K562 (cell line): ENCODE measurements around the gene HS3ST2. TPM values are rescaled to one million over a fixed set of nuclear protein-coding genes. Genes with fewer than 3 reads are reported as not detected.

Experiments used
- ATAC-seq: fragments of 200-7000 bp; cut with Tn5 transposase; 3 replicates; pipeline ENCODE4 v1.9.1; 2020; ENCODE audit warnings: moderate library complexity
- BruUV-seq: library from RNA; stranded (reverse); fragments of 400-500 nt; replicated peaks from 2 replicates; lab custom pipeline; 2021; lab: Mats Ljungman, UMichigan
- CTCF ChIA-PET: fragments of 300-600 bp; formaldehyde crosslinking; extraction: SDS; loops from one replicate; lab custom pipeline; 2021; ENCODE audit warnings: low intra/inter-chr PET ratio; lab: Yijun Ruan, JAX
- POLR2A ChIA-PET: fragments of 300-600, 350-650 bp; sonication (Branson Sonifier 250); formaldehyde crosslinking; extraction: SDS; loops from one replicate; lab custom pipeline; 2021; ENCODE audit warnings: antibody characterized with exemption, inconsistent platforms; lab: Yijun Ruan, JAX
- DNase-seq, 4 experiments: peaks; one replicate each; pipeline versions ENCODE4 v3.0.0 to v3.0.0-alpha.2; 2011 to 2018; ENCODE audit warnings: low spot score in 3 of 4, mixed read lengths in 3 of 4; ENCODE audit errors: extremely low read depth in 1 of 4
- FAIRE-seq: peaks from 2 replicates; lab custom pipeline; 2011; peaks lifted over from hg19 to GRCh38; lab: Jason Lieb, UNC
- H2AFZ ChIP-seq: 2 replicates; pipeline ENCODE4 v1.6.0; 2011; ENCODE audit warnings: low read depth, low read length, control low read depth, inconsistent platforms
- H3K27ac ChIP-seq: fragments of 200-600 bp; 3 replicates; pipeline ENCODE4 v1.8.0; 2011; ENCODE audit warnings: low read depth, mild to moderate bottlenecking, control low read depth, inconsistent platforms, low read length, moderate library complexity, mixed read lengths; ENCODE audit errors: extremely low read depth
- H3K27me3 ChIP-seq, 2 experiments: fragments of 300-600 bp in 1 of 2; 2 replicates in 1 of 2; 3 replicates in 1 of 2; pipeline versions ENCODE4 v1.6.0 to v1.8.0; 2011; ENCODE audit warnings: inconsistent platforms in 2 of 2, low read length in 2 of 2, mild to moderate bottlenecking in 1 of 2, mixed read lengths in 1 of 2, moderate library complexity in 1 of 2; ENCODE audit not compliant: control insufficient read depth in 2 of 2, insufficient read depth in 2 of 2
- H3K36me3 ChIP-seq: fragments of 300-600 bp; 3 replicates; pipeline ENCODE4 v1.8.0; 2011; ENCODE audit warnings: mild to moderate bottlenecking, low read length, inconsistent platforms; ENCODE audit not compliant: control insufficient read depth, insufficient read depth
- H3K4me1 ChIP-seq, 2 experiments: fragments of 200-600 bp in 1 of 2; replicated peaks in 1 of 2; 2 replicates in 1 of 2; 3 replicates in 1 of 2; pipeline versions ENCODE4 v1.5.1 to v1.8.0; 2011; ENCODE audit warnings: inconsistent platforms in 2 of 2, low read length in 2 of 2, mild to moderate bottlenecking in 1 of 2, mixed read lengths in 1 of 2, moderate library complexity in 1 of 2; ENCODE audit not compliant: control insufficient read depth in 2 of 2, insufficient read depth in 2 of 2
- H3K4me2 ChIP-seq: 2 replicates; pipeline ENCODE4 v1.6.1; 2011; ENCODE audit warnings: low read length, control low read depth, inconsistent platforms, mixed read lengths; ENCODE audit not compliant: insufficient read depth
- H3K4me3 ChIP-seq: fragments of 200-600 bp; sonication (generic), shearing (Covaris generic); 2 replicates; pipeline ENCODE4 v1.5.1; 2016; ENCODE audit warnings: control low read depth, inconsistent platforms
- H3K79me2 ChIP-seq: fragments of 200-600 bp; 3 replicates; pipeline ENCODE4 v1.8.0; 2011; ENCODE audit warnings: low read length, inconsistent platforms; ENCODE audit not compliant: control insufficient read depth, insufficient read depth
- H3K9ac ChIP-seq, 2 experiments: 2 replicates each; pipeline versions ENCODE4 v1.6.0 to v1.6.1; 2011; ENCODE audit warnings: low read depth in 2 of 2, low read length in 2 of 2, control low read depth in 1 of 2, inconsistent platforms in 1 of 2, mild to moderate bottlenecking in 1 of 2, mixed read lengths in 1 of 2; ENCODE audit not compliant: insufficient read depth in 1 of 2
- H3K9me1 ChIP-seq: one replicate; pipeline ENCODE4 v1.6.0; 2011; ENCODE audit warnings: inconsistent platforms, mild to moderate bottlenecking, low read length, moderate library complexity; ENCODE audit not compliant: control insufficient read depth, insufficient read depth
- H3K9me3 ChIP-seq: replicated peaks from 2 replicates; pipeline ENCODE4 v1.5.1; 2011; ENCODE audit warnings: low read depth, low read length, inconsistent platforms; ENCODE audit not compliant: control insufficient read depth, insufficient read depth
- H4K20me1 ChIP-seq: replicated peaks from 2 replicates; pipeline ENCODE4 v1.6.1; 2011; ENCODE audit warnings: low read length, inconsistent platforms, mixed read lengths; ENCODE audit not compliant: control insufficient read depth, insufficient read depth
- ARID2 ChIP-seq: fragments of 450-650 bp; IDR thresholded peaks from 2 replicates; pipeline ENCODE4 v1.6.1; 2017; ENCODE audit warnings: antibody characterized with exemption, mild to moderate bottlenecking
- ETV5 ChIP-seq: sonication (generic); formaldehyde crosslinking; IDR thresholded peaks from 2 replicates; pipeline ENCODE4 v1.4.0; 2020; ENCODE audit warnings: low read depth, mild to moderate bottlenecking, missing genetic modification reagents
- FOS ChIP-seq: IDR thresholded peaks from 3 replicates; pipeline ENCODE4 v1.6.1; 2011; ENCODE audit not compliant: insufficient read length; ENCODE audit errors: extremely low read depth
- MEIS2 ChIP-seq: fragments of 450-650 bp; IDR thresholded peaks from 2 replicates; pipeline ENCODE4 v1.6.1; 2014; ENCODE audit warnings: mild to moderate bottlenecking; ENCODE audit not compliant: partially characterized antibody
- POU5F1 ChIP-seq: fragments of 150-350 bp; IDR thresholded peaks from 2 replicates; pipeline ENCODE4 v1.6.1; 2014; ENCODE audit warnings: borderline replicate concordance, low read length, low read depth, mild to moderate bottlenecking; ENCODE audit not compliant: partially characterized antibody
- PRMT5 ChIP-seq: sonication (generic); formaldehyde crosslinking; IDR thresholded peaks from 2 replicates; pipeline ENCODE4 v1.5.0; 2020; ENCODE audit warnings: missing genetic modification reagents
- TAF15 ChIP-seq: fragments of 200-400 bp; formaldehyde crosslinking; IDR thresholded peaks from 2 replicates; pipeline ENCODE4 v1.6.1; 2017; ENCODE audit warnings: mild to moderate bottlenecking, low read depth, low read length, moderate library complexity
- WHSC1 ChIP-seq: IDR thresholded peaks from one replicate; pipeline ENCODE4 v1.6.1; 2012; ENCODE audit warnings: low read length, control low read depth, inconsistent platforms
- WGBS: fragments of 100-300 bp; shearing (Covaris generic); methylation state at CpG from one replicate; pipeline ENCODE4 v1.1.6; 2016; ENCODE audit warnings: low coverage, mixed read lengths; ENCODE audit not compliant: insufficient coverage; ENCODE audit errors: missing lambda C conversion rate; 5-methylcytosine and 5-hydroxymethylcytosine counted together
- in situ Hi-C: fragments of 300-500 bp; cut with MboI; formaldehyde crosslinking; loops from 4 replicates; pipeline ENCODE4 v1.15.0; 2018; ENCODE audit warnings: inconsistent platforms, mixed read lengths
- intact Hi-C: fragments of 100-400 bp; cut with micrococcal nuclease; formaldehyde crosslinking; loops from 2 replicates; pipeline ENCODE4 v1.14.2; 2022
- polyA plus RNA-seq, 8 experiments: library from polyadenylated mRNA; depleted of rRNA in 4 of 8; stranded (reverse) in 5 of 8; unstranded in 3 of 8; fragments of >200 nt; fragmentation: Nextera tagmentation in 2 of 8; fragmentation: Illumina TruSeq in 1 of 8; extraction: Ambion mirVana in 2 of 8; extraction: Trizol in 1 of 8; gene quantifications; 2 replicates each; pipeline versions ENCODE4 v1.2.1 to v1.2.3, GENCODE V29; 2011 to 2014; ENCODE audit warnings: inconsistent platforms in 1 of 8, missing spikeins in 1 of 8
- total RNA-seq, 7 experiments: library from RNA; depleted of rRNA in 6 of 7; stranded (reverse); fragments of >200 nt in 6 of 7; fragmentation: Illumina TruSeq in 2 of 7; extraction: Trizol in 2 of 7; gene quantifications; 2 replicates each; pipeline versions ENCODE4 v1.2.1 to v1.2.3, GENCODE V29; 2011 to 2021; ENCODE audit warnings: low replicate concordance in 1 of 7
- TF ChIP-seq, protein P1 (sequence below): sonication (generic); IDR thresholded peaks from 2 replicates; pipeline ENCODE4 v1.6.1; 2016
- TF ChIP-seq, protein P2 (sequence below): fragments of 250-450 bp; sonication (Bioruptor Pico); IDR thresholded peaks from 2 replicates; pipeline ENCODE4 v1.5.0; 2021
- TF ChIP-seq, protein P3 (sequence below), 2 experiments: fragments of 250-450 bp in 1 of 2; fragments of 450-650 bp in 1 of 2; sonication (Bioruptor Pico) in 1 of 2; IDR thresholded peaks; 2 replicates each; pipeline versions ENCODE4 v1.6.1 to v1.8.0; 2016 to 2021; ENCODE audit warnings: mild to moderate bottlenecking in 2 of 2, moderate library complexity in 2 of 2, missing compliant biosample characterization in 1 of 2, missing genetic modification characterization in 1 of 2
- TF ChIP-seq, protein P4 (sequence below), 3 experiments: IDR thresholded peaks in 2 of 3; conservative IDR thresholded peaks in 1 of 3; 2 replicates each; pipeline ENCODE4 v1.5.1; 2011 to 2012; ENCODE audit warnings: low read length in 3 of 3, mild to moderate bottlenecking in 3 of 3, control low read depth in 2 of 3, improper control_type of control experiment in 1 of 3, inconsistent platforms in 1 of 3, low read depth in 1 of 3, mixed read lengths in 1 of 3, moderate library complexity in 1 of 3; ENCODE audit not compliant: insufficient read depth in 2 of 3

Gene HS3ST2
- total and polyA plus RNA-seq, 9 of the 15 experiments (the other 6 are each of a cell fraction or from before 2014, with no cell fraction given) = not detected

DNA sequence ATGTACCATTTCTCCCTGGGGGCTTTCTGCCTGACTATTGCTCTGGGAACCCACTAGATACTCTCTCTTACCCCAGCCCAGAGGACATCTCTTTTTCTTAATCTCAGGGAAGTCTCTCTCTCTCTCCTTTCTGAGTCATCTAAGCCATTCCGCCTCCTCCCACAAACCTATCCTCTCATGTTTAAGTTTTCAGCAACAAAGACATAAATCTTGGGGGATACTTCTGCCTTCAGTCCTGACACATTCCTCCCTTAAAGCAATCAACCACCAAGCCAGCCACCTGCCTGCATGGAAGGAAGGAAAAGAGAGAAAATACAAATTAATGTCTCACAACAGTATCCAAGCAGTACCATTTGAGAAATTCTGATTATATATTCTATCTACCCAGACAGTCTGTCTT lies 128.8 kb downstream of the HS3ST2 start:
- no peak overlapping the region for H3K4me3 ChIP-seq
- no peaks in the 10 kb centered on the region; a peak in 1 of 5 replicates for H3K27me3 ChIP-seq
- no TSS peak for BruUV-seq
- ChIA-PET CTCF (no interaction called here), POLR2A (no interaction called here)
- in situ Hi-C loops = no loop called here
- FAIRE-seq (no peak), DNase-seq (no peak), ATAC-seq (no peak)
- H3K4me1 ChIP-seq = peaks cover 0 to under 1% of the 10 kb centered on the region in 2 experiments; a peak in 1 of 5 replicates
- H3K9me3 ChIP-seq = no peaks in the 10 kb centered on the region
- H3K36me3 ChIP-seq = no peaks in the 10 kb centered on the region
- no peaks in the 10 kb centered on the region for H3K79me2 ChIP-seq
- H3K9ac ChIP-seq = no peak overlapping the region
- WGBS = 6% methylated on average over 1 of the region's 1 CpG
- H3K9me1 ChIP-seq = no peaks in the 10 kb centered on the region
- no peaks in the 10 kb centered on the region for H4K20me1 ChIP-seq
- no peak overlapping the region for H2AFZ ChIP-seq
- intact Hi-C loops = no loop called here
- H3K4me2 ChIP-seq = no peak overlapping the region
- no peak overlapping the region for H3K27ac ChIP-seq
- TF ChIP-seq TAF15 = no peak
- peak; percentile 52 for TF ChIP-seq MEIS2

DNA sequence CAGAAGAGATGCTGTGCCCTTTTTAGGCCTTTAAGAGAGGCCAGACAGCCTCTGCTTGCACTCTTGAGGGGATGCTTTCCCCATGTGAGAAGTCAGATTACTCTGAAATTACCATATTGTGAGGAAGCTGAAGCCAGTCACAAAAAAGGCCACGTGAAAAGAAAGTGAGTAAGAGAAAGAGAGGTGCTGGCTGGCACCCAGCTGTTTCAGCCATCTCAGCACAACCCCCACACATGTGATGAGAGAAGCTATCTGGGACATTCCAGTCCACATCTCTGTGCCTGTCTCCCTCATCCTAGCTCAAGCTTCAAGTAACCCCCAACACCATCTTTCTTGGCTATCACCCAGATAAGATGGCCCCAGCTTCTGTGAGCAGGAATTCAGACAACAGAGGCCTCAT lies 131.4 kb downstream of the HS3ST2 start:
- Histone ChIP-seq H3K79me2 (no peaks in the 10 kb centered on the region), H3K4me2 (no peak overlapping the region), H2AFZ (no peak overlapping the region), H3K4me1 (peaks cover 0 to 7% of the 10 kb centered on the region in 2 experiments; a peak in 1 of 5 replicates), H3K4me3 (no peak overlapping the region), H3K9ac (no peak overlapping the region), H3K27ac (no peak overlapping the region), H3K9me3 (no peaks in the 10 kb centered on the region), H3K9me1 (no peaks in the 10 kb centered on the region), H3K36me3 (no peaks in the 10 kb centered on the region), H3K27me3 (no peaks in the 10 kb centered on the region; a peak in 1 of 5 replicates), H4K20me1 (0 out of 2 replicates have a peak, but pooled peaks cover 5% of the 10 kb centered on the region)
- DNase-seq (no peak), FAIRE-seq (no peak), ATAC-seq (no peak)
- WGBS = 0% methylated on average over 1 of the region's 1 CpG
- ChIA-PET CTCF (no interaction called here), POLR2A (interaction anchor here (0.7 to 1.0 kb wide), 2 partner anchors 9 to 1340 kb away, joined by 4 read pairs; no protein-coding TSS in a partner anchor)
- intact Hi-C loops (no loop called here), in situ Hi-C loops (no loop called here)
- no TSS peak for BruUV-seq
- TF ChIP-seq, protein P1, sequence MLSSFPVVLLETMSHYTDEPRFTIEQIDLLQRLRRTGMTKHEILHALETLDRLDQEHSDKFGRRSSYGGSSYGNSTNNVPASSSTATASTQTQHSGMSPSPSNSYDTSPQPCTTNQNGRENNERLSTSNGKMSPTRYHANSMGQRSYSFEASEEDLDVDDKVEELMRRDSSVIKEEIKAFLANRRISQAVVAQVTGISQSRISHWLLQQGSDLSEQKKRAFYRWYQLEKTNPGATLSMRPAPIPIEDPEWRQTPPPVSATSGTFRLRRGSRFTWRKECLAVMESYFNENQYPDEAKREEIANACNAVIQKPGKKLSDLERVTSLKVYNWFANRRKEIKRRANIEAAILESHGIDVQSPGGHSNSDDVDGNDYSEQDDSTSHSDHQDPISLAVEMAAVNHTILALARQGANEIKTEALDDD = no peak
- TF ChIP-seq POU5F1 = no peak
- no peak for TF ChIP-seq ARID2
- TF ChIP-seq, protein P2, sequence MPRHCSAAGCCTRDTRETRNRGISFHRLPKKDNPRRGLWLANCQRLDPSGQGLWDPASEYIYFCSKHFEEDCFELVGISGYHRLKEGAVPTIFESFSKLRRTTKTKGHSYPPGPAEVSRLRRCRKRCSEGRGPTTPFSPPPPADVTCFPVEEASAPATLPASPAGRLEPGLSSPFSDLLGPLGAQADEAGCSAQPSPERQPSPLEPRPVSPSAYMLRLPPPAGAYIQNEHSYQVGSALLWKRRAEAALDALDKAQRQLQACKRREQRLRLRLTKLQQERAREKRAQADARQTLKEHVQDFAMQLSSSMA (CRISPR knock-in tag) = no peak
- TF ChIP-seq, protein P3, sequence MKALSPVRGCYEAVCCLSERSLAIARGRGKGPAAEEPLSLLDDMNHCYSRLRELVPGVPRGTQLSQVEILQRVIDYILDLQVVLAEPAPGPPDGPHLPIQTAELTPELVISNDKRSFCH (CRISPR knock-in tag; IDR thresholded peaks at IDR 0.05) = no peak
- TF ChIP-seq, protein P3 (tag; IDR thresholded peaks at IDR 0.05) = no peak
- no peak for TF ChIP-seq FOS
- TF ChIP-seq, protein P4, sequence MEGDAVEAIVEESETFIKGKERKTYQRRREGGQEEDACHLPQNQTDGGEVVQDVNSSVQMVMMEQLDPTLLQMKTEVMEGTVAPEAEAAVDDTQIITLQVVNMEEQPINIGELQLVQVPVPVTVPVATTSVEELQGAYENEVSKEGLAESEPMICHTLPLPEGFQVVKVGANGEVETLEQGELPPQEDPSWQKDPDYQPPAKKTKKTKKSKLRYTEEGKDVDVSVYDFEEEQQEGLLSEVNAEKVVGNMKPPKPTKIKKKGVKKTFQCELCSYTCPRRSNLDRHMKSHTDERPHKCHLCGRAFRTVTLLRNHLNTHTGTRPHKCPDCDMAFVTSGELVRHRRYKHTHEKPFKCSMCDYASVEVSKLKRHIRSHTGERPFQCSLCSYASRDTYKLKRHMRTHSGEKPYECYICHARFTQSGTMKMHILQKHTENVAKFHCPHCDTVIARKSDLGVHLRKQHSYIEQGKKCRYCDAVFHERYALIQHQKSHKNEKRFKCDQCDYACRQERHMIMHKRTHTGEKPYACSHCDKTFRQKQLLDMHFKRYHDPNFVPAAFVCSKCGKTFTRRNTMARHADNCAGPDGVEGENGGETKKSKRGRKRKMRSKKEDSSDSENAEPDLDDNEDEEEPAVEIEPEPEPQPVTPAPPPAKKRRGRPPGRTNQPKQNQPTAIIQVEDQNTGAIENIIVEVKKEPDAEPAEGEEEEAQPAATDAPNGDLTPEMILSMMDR (IDR thresholded peaks at IDR 0.05 in 2 of 3, conservative IDR thresholded peaks at IDR 0.05 in 1 of 3; ENCODE audit: insufficient read depth in 2 of 3, low read depth in 1 of 3, low read length in 3 of 3) = no peak
- no peak for TF ChIP-seq PRMT5 (CRISPR knock-in tag)
- no peak for TF ChIP-seq WHSC1
- no peak for TF ChIP-seq ETV5 (CRISPR knock-in tag)
